Activated naive CD8-positive, alpha-beta T cell treated with anti-CD3 and anti-CD28 coated beads for 36 hours (primary cell): Measurements from ENCODE around the gene RAB2B. TPM values are rescaled to one million over a fixed set of nuclear protein-coding genes. Genes with fewer than 3 reads are reported as not detected.
A peak's percentile ranks its signal among the peaks of the same experiment; 100 is the strongest.

ENCODE experiments used
- DNase-seq: peaks from one replicate; pipeline ENCODE4 v3.0.0; 2021
- H3K27ac Mint-ChIP-seq: one replicate; pipeline ENCODE4 v1.8.0; 2022; ENCODE audit warnings: mild to moderate bottlenecking, moderate library complexity, mixed read lengths
- H3K27me3 Mint-ChIP-seq: one replicate; pipeline ENCODE4 v1.8.0; 2022; ENCODE audit warnings: mild to moderate bottlenecking, mixed read lengths
- H3K36me3 Mint-ChIP-seq: one replicate; pipeline ENCODE4 v1.8.0; 2021; ENCODE audit warnings: mild to moderate bottlenecking, mixed read lengths
- H3K4me1 Mint-ChIP-seq: one replicate; pipeline ENCODE4 v1.8.0; 2021; ENCODE audit warnings: mixed read lengths
- H3K4me3 Mint-ChIP-seq: one replicate; pipeline ENCODE4 v1.8.0; 2022; ENCODE audit warnings: mild to moderate bottlenecking, moderate library complexity, mixed read lengths
- H3K9me3 Mint-ChIP-seq: one replicate; pipeline ENCODE4 v1.8.0; 2022; ENCODE audit warnings: mixed read lengths
- total RNA-seq, 2 experiments: library from RNA; stranded (reverse); gene quantifications; one replicate each; pipeline ENCODE4 v1.2.3, GENCODE V29; 2021

RAB2B gene
- 10 to 100 TPM; 17.3 to 21.0 TPM for total RNA-seq

- Mint-ChIP-seq H3K4me3 (peak within 1 kb of the TSS; percentile 100), H3K36me3 (peaks cover 8% of the 10 kb centered on the region), H3K27me3 (no peaks in the 10 kb centered on the region), H3K27ac (peak within 1 kb of the TSS; percentile 97), H3K9me3 (no peaks in the 10 kb centered on the region), H3K4me1 (peaks cover 21% of the 10 kb centered on the region)
- DNase-seq, result peak; percentile 95
These were observed at the start of gene RAB2B, which contains the start of gene TOX4 for GRCh38 chr14:21476925-21477681. Gene RAB2B, minus strand, starts transcription at chr14:21476959. Its CDS starts 87 bp downstream, at chr14:21476872. Gene TOX4, plus strand, starts transcription at chr14:21477195. Its CDS starts 84 bp downstream, at chr14:21477279.

GRCh38 chr14:21525962-21526671 lies 49.4 kb upstream of the RAB2B start, which contains the start of gene SALL2:
Gene SALL2, minus strand, starts transcription at chr14:21526346. Its CDS starts 219 bp downstream, at chr14:21526127.
- Mint-ChIP-seq H3K27ac (no peak within 1 kb of the TSS), H3K4me1 (peaks cover 15% of the 10 kb centered on the region), H3K4me3 (peak within 1 kb of the TSS; percentile 81), H3K9me3 (no peaks in the 10 kb centered on the region), H3K27me3 (no peaks in the 10 kb centered on the region), H3K36me3 (no peaks in the 10 kb centered on the region)
- DNase-seq, result peak; percentile 73

GRCh38 chr14:21525571-21525961 lies 48.8 kb upstream of the RAB2B start:
- Mint-ChIP-seq H3K27me3 (no peaks in the 10 kb centered on the region), H3K27ac (no peak overlapping the region), H3K36me3 (no peaks in the 10 kb centered on the region), H3K4me3 (peak overlapping the region; percentile 81), H3K4me1 (peaks cover 20% of the 10 kb centered on the region), H3K9me3 (no peaks in the 10 kb centered on the region)
- DNase-seq, result no peak

GRCh38 chr14:21524575-21525490 lies 48.1 kb upstream of the RAB2B start:
- no peaks in the 10 kb centered on the region for H3K27me3 Mint-ChIP-seq
- peak overlapping the region; percentile 80 for H3K4me3 Mint-ChIP-seq

GRCh38 chr14:21523203-21523602 lies 46.4 kb upstream of the RAB2B start:
- Mint-ChIP-seq H3K36me3 (no peaks in the 10 kb centered on the region), H3K4me3 (no peak overlapping the region), H3K27ac (no peak overlapping the region), H3K27me3 (peaks cover 2% of the 10 kb centered on the region), H3K4me1 (peaks cover 20% of the 10 kb centered on the region), H3K9me3 (no peaks in the 10 kb centered on the region)
- DNase-seq, result no peak

More at GRCh38 chr14:21524575-21525490, 48.1 kb upstream of the RAB2B start:
- no peaks in the 10 kb centered on the region for H3K36me3 Mint-ChIP-seq
- peaks cover 22% of the 10 kb centered on the region for H3K4me1 Mint-ChIP-seq
- no peak overlapping the region for H3K27ac Mint-ChIP-seq
- no peak for DNase-seq
- H3K9me3 Mint-ChIP-seq, result no peaks in the 10 kb centered on the region

GRCh38 chr14:21521501-21521900 lies 44.7 kb upstream of the RAB2B start:
- Mint-ChIP-seq H3K27me3 (peaks cover 3% of the 10 kb centered on the region), H3K4me1 (peaks cover 11% of the 10 kb centered on the region), H3K4me3 (no peak overlapping the region)

GRCh38 chr14:21520767-21521166 lies 44.0 kb upstream of the RAB2B start:
- no peak overlapping the region for H3K27ac Mint-ChIP-seq
- H3K36me3 Mint-ChIP-seq, result no peaks in the 10 kb centered on the region
- H3K9me3 Mint-ChIP-seq, result no peaks in the 10 kb centered on the region
- no peak for DNase-seq
- peaks cover 3% of the 10 kb centered on the region for H3K27me3 Mint-ChIP-seq
- H3K4me1 Mint-ChIP-seq, result peaks cover 11% of the 10 kb centered on the region
- H3K4me3 Mint-ChIP-seq, result no peak overlapping the region

More at GRCh38 chr14:21521501-21521900, 44.7 kb upstream of the RAB2B start:
- Mint-ChIP-seq H3K36me3 (no peaks in the 10 kb centered on the region), H3K9me3 (no peaks in the 10 kb centered on the region), H3K27ac (no peak overlapping the region)
- DNase-seq, result no peak

GRCh38 chr14:21518725-21519124 lies 42.0 kb upstream of the RAB2B start:
- no peak overlapping the region for H3K27ac Mint-ChIP-seq
- no peak for DNase-seq
- no peak overlapping the region for H3K4me3 Mint-ChIP-seq
- no peaks in the 10 kb centered on the region for H3K9me3 Mint-ChIP-seq
- H3K36me3 Mint-ChIP-seq, result no peaks in the 10 kb centered on the region
- H3K4me1 Mint-ChIP-seq, result peaks cover 7% of the 10 kb centered on the region
- peaks cover 3% of the 10 kb centered on the region for H3K27me3 Mint-ChIP-seq

- Mint-ChIP-seq H3K36me3 (peaks cover 14% of the 10 kb centered on the region), H3K27me3 (peaks cover 3% of the 10 kb centered on the region), H3K4me3 (no peak overlapping the region), H3K4me1 (peaks cover 14% of the 10 kb centered on the region), H3K9me3 (no peaks in the 10 kb centered on the region), H3K27ac (no peak overlapping the region)
- DNase-seq, result no peak
These were observed 37.6 kb upstream of the RAB2B start for GRCh38 chr14:21514341-21514740.

- Mint-ChIP-seq H3K27ac (peak within 1 kb of the TSS; percentile 98), H3K4me1 (peaks cover 31% of the 10 kb centered on the region), H3K36me3 (peaks cover 35% of the 10 kb centered on the region), H3K4me3 (peak within 1 kb of the TSS; percentile 98), H3K27me3 (no peaks in the 10 kb centered on the region), H3K9me3 (no peaks in the 10 kb centered on the region)
- peak; percentile 91 for DNase-seq
These were observed 34.2 kb upstream of the RAB2B start, which contains the start of gene METTL3 for GRCh38 chr14:21510735-21511657. Gene METTL3, minus strand, starts transcription at chr14:21511340. Its CDS starts 117 bp downstream, at chr14:21511223.

- H3K4me1 Mint-ChIP-seq, result peaks cover 41% of the 10 kb centered on the region
- no peak for DNase-seq
- peak overlapping the region; percentile 98 for H3K27ac Mint-ChIP-seq
- H3K4me3 Mint-ChIP-seq, result peak overlapping the region; percentile 98
- peaks cover 42% of the 10 kb centered on the region for H3K36me3 Mint-ChIP-seq
- H3K27me3 Mint-ChIP-seq, result no peaks in the 10 kb centered on the region
- no peaks in the 10 kb centered on the region for H3K9me3 Mint-ChIP-seq
These were observed 32.8 kb upstream of the RAB2B start for GRCh38 chr14:21509432-21510143.

- no peaks in the 10 kb centered on the region for H3K27me3 Mint-ChIP-seq
- no peak overlapping the region for H3K4me3 Mint-ChIP-seq
- no peak overlapping the region for H3K27ac Mint-ChIP-seq
- no peaks in the 10 kb centered on the region for H3K9me3 Mint-ChIP-seq
- peaks cover 38% of the 10 kb centered on the region for H3K36me3 Mint-ChIP-seq
- DNase-seq, result no peak
- H3K4me1 Mint-ChIP-seq, result peaks cover 52% of the 10 kb centered on the region
These were observed 29.8 kb upstream of the RAB2B start for GRCh38 chr14:21506557-21506956.

- DNase-seq, result peak; percentile 40
- Mint-ChIP-seq H3K4me1 (peaks cover 55% of the 10 kb centered on the region), H3K9me3 (no peaks in the 10 kb centered on the region), H3K36me3 (peaks cover 42% of the 10 kb centered on the region), H3K27me3 (no peaks in the 10 kb centered on the region), H3K4me3 (peak overlapping the region; percentile 61), H3K27ac (peak overlapping the region; percentile 84)
These were observed 28.3 kb upstream of the RAB2B start for GRCh38 chr14:21505012-21505553.
